Fibroblast of the aortic adventitia (primary cell): Measurements from ENCODE around the gene PTPN3. TPM values are rescaled to one million over a fixed set of nuclear protein-coding genes. Genes with fewer than 3 reads are reported as not detected.

ENCODE experiments used
- DNase-seq: peaks from one replicate; pipeline ENCODE4 v3.0.0-alpha.2; 2010; ENCODE audit warnings: low read depth
- H3K4me3 ChIP-seq: 2 replicates; pipeline ENCODE4 v1.5.1; 2011; ENCODE audit warnings: low read depth, mild to moderate bottlenecking, control low read depth, low read length, moderate library complexity
- CTCF ChIP-seq: IDR thresholded peaks from 2 replicates; pipeline ENCODE4 v1.5.1; 2011; ENCODE audit warnings: mild to moderate bottlenecking, low read length, control low read depth, inconsistent platforms; ENCODE audit not compliant: insufficient read depth
- total RNA-seq: library from RNA; depleted of rRNA; stranded (reverse); fragments of >200 nt; gene quantifications from 2 replicates; pipeline ENCODE4 v1.2.3, GENCODE V29; 2012; ENCODE audit warnings: low replicate concordance

The PTPN3 gene
- total RNA-seq, 1 donor: 0.99 TPM

DNA sequence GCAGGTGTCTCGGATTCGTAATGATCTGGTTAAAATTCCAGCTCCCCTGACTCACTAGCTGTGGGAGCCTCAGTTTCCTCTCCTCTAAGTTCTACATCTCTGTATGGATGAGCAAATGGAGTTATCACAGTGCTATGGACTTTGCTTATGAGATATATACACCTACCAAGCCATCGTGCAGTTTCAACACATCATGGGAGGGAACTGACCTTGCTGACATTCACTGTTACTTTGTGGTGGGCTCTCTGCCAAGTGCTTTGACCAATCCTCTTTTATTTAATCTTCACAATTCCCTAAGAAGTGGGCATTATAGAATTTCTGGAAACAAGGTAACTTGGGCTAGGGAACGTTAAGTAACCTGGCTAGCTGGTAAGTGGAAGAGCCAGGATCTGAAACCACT lies 70.2 kb downstream of the PTPN3 start:
- TF ChIP-seq CTCF: no peak
- H3K4me3 ChIP-seq: no peak overlapping the region
- no peak for DNase-seq

- no peak for TF ChIP-seq CTCF
- no peak overlapping the region for H3K4me3 ChIP-seq
- DNase-seq: no peak
These were observed 71.3 kb downstream of the PTPN3 start for GRCh38 chr9:109426626-109427402.

GRCh38 chr9:109424618-109425017 lies 73.5 kb downstream of the PTPN3 start:
- no peak for DNase-seq
- TF ChIP-seq CTCF: no peak
- no peak overlapping the region for H3K4me3 ChIP-seq

DNA sequence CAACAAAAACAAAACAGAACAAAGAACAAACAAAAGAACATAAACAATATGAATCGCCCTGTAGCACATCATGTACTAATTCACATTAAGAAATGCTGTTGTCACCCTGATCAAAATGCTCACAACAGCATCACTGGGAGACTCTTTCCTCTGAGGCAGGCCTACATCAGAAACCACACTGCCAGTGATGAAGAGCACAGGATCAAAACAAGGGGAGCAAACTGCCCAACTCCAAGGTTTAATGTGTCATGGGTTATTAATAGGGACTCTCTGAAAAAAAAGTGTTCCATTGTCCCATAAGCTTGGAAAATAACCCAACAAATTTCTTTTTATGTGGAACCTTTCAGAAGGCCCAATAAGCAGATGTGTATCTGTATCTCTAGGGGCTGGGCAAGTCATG lies 74.2 kb downstream of the PTPN3 start:
- no peak for DNase-seq
- no peak for TF ChIP-seq CTCF
- no peak overlapping the region for H3K4me3 ChIP-seq

- no peak for DNase-seq
- H3K4me3 ChIP-seq: no peak overlapping the region
- no peak for TF ChIP-seq CTCF
These were observed 75.5 kb downstream of the PTPN3 start for GRCh38 chr9:109422641-109423040.

DNA sequence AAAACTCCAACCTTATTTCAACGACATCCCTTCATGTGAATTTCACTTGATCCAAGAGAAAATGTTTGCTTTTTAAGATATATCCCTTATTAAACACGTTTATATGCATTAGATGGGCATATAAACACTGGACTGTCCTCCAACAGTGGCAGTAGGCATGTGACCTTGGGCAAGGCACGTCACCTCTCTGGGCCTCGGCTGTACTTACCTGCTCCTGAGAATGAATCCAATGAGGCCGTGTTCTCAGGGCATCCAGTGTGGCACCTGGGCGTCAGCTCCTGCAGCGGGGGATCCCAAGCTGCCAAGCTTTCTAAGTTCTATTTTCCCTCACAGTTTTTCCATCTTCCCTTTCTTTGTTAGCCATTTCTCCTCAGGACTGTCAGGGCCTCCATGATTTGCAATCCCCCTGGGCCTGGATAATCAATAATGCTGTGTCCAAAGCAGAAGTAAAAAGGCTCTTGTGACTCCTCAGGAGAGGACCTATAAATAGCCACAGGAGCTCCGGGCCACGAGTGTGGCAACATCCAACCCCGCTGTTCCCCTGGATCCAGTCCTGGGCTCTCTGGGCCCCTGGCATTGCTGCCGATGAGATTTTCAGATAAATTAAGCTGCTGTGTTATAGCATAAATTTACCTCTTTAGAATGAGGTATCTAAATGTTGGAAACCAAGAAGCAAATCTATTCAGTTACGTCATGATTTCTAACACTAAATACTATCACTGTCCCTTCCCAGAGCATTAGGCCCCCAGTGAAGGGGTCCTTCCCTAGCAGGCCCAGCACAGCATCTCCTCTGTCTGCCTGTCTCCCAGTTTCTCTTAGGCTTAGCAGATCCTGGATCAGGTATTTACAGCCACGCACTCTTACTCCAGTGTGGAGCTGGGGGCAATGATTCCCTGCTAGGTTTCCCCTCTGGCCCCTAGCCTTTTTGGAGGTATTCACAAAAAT lies 76.8 kb downstream of the PTPN3 start:
- TF ChIP-seq CTCF: no peak
- no peak for DNase-seq
- H3K4me3 ChIP-seq: no peak overlapping the region
